ENCODE measurements around the gene PRICKLE2. TPM values are rescaled to one million over a fixed set of nuclear protein-coding genes. Genes with fewer than 3 reads are reported as not detected.

PRICKLE2 gene
- total and polyA plus RNA-seq, 10 donors, result 0.27 to 11.4 (median 5.4) TPM

DNA sequence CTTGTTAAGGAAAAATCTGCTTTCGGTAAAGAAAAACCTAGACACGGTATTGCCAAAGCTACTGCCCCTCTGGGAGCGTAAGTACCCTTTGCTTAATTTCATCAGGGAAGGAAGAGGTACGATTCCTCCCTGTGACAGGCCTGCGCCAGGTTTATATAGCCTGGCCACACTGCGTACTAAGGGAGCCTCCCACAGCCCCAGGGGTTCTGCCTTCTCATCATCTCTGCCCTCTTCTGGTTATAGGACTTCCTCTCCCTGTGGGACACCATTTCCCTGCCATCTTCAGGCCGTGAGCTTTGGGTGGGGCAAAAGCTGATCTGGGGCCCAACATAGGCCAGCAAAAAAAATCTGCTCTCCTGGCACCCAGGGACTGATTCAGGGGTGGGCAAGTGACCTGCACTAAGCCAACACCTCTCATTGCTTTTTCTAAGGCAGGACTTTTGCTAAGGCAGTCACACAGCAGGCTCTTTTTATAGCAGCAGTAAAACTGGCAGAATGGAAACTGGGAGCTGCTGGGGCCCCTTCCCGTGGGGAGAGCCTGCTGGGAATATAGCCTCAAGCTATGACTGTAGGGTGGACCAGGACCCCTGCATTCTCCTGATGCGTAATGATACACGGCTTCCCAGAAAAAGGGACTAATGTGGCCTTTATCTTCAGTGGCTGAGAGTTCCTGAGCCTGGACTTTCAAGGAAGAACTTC, 76.2 kb downstream of the PRICKLE2 start:
- intact Hi-C loops (cut with DNase I; ENCODE audit: low total_unique reads), result no loop called here
- Histone ChIP-seq H3K27me3 (replicated peaks in 1 of 7) (no peaks in the 10 kb centered on the region), H3K36me3 (peaks cover 0 to 10% (median 0%) of the 10 kb centered on the region in 6 donors), H3K4me3 (no peak overlapping the region), H3K9me3 (no peaks in the 10 kb centered on the region), H3K4me1 (peaks cover 0 to 14% (median 0%) of the 10 kb centered on the region in 6 donors), H3K27ac (no peak overlapping the region)
- WGBS, 5 donors, result 86 to 91% (median 88%) methylated on average over 10 of the region's 10 CpGs
- TF ChIP-seq POLR2AphosphoS5 (IDR thresholded peaks at IDR 0.05) (no peak), POLR2A (IDR thresholded peaks at IDR 0.05) (no peak)
- TF ChIP-seq, protein P1, sequence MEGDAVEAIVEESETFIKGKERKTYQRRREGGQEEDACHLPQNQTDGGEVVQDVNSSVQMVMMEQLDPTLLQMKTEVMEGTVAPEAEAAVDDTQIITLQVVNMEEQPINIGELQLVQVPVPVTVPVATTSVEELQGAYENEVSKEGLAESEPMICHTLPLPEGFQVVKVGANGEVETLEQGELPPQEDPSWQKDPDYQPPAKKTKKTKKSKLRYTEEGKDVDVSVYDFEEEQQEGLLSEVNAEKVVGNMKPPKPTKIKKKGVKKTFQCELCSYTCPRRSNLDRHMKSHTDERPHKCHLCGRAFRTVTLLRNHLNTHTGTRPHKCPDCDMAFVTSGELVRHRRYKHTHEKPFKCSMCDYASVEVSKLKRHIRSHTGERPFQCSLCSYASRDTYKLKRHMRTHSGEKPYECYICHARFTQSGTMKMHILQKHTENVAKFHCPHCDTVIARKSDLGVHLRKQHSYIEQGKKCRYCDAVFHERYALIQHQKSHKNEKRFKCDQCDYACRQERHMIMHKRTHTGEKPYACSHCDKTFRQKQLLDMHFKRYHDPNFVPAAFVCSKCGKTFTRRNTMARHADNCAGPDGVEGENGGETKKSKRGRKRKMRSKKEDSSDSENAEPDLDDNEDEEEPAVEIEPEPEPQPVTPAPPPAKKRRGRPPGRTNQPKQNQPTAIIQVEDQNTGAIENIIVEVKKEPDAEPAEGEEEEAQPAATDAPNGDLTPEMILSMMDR (IDR thresholded peaks at IDR 0.05 in 8 of 11, conservative IDR thresholded peaks at IDR 0.05 in 3 of 11), result no peak
- DNase-seq, result no peak

DNA sequence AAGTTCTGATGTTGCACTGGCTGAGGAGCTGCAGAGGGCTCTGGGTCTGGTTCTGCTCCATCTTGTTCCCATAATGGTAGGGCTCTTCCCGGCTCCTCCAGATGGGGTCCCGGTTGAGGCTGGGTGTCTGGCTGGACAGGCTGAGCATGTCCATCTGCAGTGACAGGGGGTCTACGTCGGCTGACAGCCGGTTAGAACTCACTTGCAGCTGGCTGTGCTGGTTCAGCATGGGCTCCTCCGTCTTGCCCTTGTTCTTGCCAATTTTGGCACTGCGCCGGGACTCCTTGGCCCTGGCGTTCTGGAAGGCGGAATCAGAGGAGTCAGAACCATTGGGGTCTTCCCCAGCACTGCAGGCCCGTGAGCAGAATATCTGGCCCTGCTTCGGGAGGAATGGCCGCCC, 78.1 kb downstream of the PRICKLE2 start:
- DNase-seq, result no peak
- Histone ChIP-seq H3K27ac (no peak overlapping the region), H3K9me3 (no peaks in the 10 kb centered on the region), H3K36me3 (peaks cover 0 to 9% (median 0%) of the 10 kb centered on the region in 6 donors), H3K4me1 (peaks cover 0 to 14% (median 0%) of the 10 kb centered on the region in 6 donors), H3K27me3 (replicated peaks in 1 of 7) (no peaks in the 10 kb centered on the region), H3K4me3 (no peak overlapping the region)
- TF ChIP-seq, protein P1 (IDR thresholded peaks at IDR 0.05 in 8 of 11, conservative IDR thresholded peaks at IDR 0.05 in 3 of 11), result no peak
- TF ChIP-seq POLR2A (IDR thresholded peaks at IDR 0.05) (no peak), POLR2AphosphoS5 (IDR thresholded peaks at IDR 0.05) (no peak)
- intact Hi-C loops (cut with DNase I; ENCODE audit: low total_unique reads), result no loop called here
- 89 to 96% (median 91%) methylated on average over 13 of the region's 13 CpGs for WGBS, 5 donors

DNA sequence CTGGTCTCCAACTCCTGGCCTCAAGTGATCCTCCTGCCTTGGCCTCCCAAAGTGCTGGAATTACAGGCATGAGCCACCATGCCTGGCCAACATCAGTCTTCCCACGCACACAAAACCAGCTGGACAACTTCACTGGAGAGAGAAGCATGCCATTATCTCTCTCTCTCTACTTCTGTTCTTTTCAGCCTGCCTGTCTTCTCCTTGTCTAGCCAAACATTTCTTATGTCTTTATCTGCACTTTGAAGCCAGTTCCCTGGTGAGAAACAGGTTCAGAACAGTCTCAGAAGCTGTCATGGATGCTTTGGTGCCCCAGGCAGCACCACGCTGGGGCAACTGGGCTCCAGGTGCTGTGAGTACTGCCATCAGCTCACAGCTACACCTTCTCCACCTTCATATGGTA, 79.8 kb downstream of the PRICKLE2 start:
- Histone ChIP-seq H3K27ac (no peak overlapping the region), H3K27me3 (replicated peaks in 1 of 7) (no peaks in the 10 kb centered on the region), H3K36me3 (peaks cover 0 to 9% (median 0%) of the 10 kb centered on the region in 6 donors), H3K4me1 (peaks cover 0 to 5% (median 0%) of the 10 kb centered on the region in 6 donors), H3K4me3 (no peak overlapping the region), H3K9me3 (no peaks in the 10 kb centered on the region)
- WGBS, 5 donors, result 80 to 95% (median 91%) methylated on average over 2 of the region's 2 CpGs
- no peak for DNase-seq
- TF ChIP-seq POLR2A (IDR thresholded peaks at IDR 0.05) (no peak), POLR2AphosphoS5 (IDR thresholded peaks at IDR 0.05) (no peak)
- TF ChIP-seq, protein P1 (IDR thresholded peaks at IDR 0.05 in 8 of 11, conservative IDR thresholded peaks at IDR 0.05 in 3 of 11), result no peak
- intact Hi-C loops (cut with DNase I; ENCODE audit: low total_unique reads), result no loop called here

DNA sequence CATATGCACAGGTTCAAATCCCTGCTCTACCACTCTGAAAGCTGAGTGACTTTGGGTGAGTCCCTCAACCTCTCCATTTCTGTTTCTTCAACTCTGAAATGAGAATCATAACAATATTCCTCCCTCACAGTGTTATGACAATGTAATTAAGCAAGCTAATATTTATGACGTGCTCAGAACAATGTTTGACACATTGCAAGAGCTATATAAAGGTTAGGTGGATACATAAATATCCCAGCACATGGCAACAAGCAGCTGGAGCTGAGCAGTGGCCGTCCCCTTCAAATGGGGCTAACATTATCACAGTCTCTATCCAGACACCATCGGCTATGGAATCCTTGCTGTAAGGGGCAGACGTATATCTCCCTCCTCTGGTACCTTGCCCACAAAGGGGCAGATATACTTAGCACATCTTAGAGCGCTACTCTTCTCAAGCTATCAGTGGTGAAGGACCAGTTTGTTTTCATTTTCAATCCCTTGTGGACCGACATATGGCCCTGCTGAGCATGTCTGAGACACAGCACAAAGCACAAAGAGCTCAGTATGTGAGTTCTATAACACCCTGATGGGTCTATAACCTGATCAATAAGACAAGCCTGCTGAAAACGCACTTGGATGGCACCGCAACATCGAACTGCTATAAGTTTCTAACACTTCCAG, 80.9 kb downstream of the PRICKLE2 start:
- Histone ChIP-seq H3K27me3 (replicated peaks in 1 of 7) (no peaks in the 10 kb centered on the region), H3K9me3 (no peaks in the 10 kb centered on the region), H3K27ac (no peak overlapping the region), H3K4me3 (no peak overlapping the region), H3K36me3 (peaks cover 0 to 9% (median 0%) of the 10 kb centered on the region in 6 donors), H3K4me1 (no peaks in the 10 kb centered on the region)
- WGBS, 5 donors, result 86 to 94% (median 92%) methylated on average over 9 of the region's 9 CpGs
- no peak for DNase-seq
- TF ChIP-seq POLR2A (IDR thresholded peaks at IDR 0.05) (no peak), POLR2AphosphoS5 (IDR thresholded peaks at IDR 0.05) (no peak)
- TF ChIP-seq, protein P1 (IDR thresholded peaks at IDR 0.05 in 8 of 11, conservative IDR thresholded peaks at IDR 0.05 in 3 of 11), result no peak
- intact Hi-C loops (cut with DNase I; ENCODE audit: low total_unique reads), result no loop called here

All from spleen (tissue), 11 donors.